ENCODE measurements around the gene MICAL3.

GRCh38 chr22:18067548-18068341 is 43.4 kb upstream of the MICAL3 start:
- TF ChIP-seq CTCF (IDR thresholded peaks at IDR 0.05) (no peak), SIN3A (IDR thresholded peaks at IDR 0.05; ENCODE audit: borderline replicate concordance, insufficient read depth, low read depth, low read length) (no peak)

Measured in Panc1 (cell line).